Stromal cell of bone marrow (primary cell): ENCODE results near the gene MYL7.
"Not testable (repeated sequence)": the region's sequence is repeated elsewhere in the genome, so short reads cannot be mapped to it uniquely, and the experiment has no call there.

Source experiments
- DNase-seq: peaks from one replicate; pipeline ENCODE4 v3.0.0-alpha.2; 2012; ENCODE audit warnings: low read depth

MYL7 gene, protein sequence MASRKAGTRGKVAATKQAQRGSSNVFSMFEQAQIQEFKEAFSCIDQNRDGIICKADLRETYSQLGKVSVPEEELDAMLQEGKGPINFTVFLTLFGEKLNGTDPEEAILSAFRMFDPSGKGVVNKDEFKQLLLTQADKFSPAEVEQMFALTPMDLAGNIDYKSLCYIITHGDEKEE

GRCh38 chr7:44141221-44141850, at the start of gene MYL7:
Gene MYL7, minus strand, starts transcription at chr7:44141332. Its CDS starts 27 bp downstream, at chr7:44141305.
- DNase-seq: no peak

- DNase-seq: no peak
These were observed 49.1 kb upstream of the MYL7 start for GRCh38 chr7:44189993-44190872.

DNA sequence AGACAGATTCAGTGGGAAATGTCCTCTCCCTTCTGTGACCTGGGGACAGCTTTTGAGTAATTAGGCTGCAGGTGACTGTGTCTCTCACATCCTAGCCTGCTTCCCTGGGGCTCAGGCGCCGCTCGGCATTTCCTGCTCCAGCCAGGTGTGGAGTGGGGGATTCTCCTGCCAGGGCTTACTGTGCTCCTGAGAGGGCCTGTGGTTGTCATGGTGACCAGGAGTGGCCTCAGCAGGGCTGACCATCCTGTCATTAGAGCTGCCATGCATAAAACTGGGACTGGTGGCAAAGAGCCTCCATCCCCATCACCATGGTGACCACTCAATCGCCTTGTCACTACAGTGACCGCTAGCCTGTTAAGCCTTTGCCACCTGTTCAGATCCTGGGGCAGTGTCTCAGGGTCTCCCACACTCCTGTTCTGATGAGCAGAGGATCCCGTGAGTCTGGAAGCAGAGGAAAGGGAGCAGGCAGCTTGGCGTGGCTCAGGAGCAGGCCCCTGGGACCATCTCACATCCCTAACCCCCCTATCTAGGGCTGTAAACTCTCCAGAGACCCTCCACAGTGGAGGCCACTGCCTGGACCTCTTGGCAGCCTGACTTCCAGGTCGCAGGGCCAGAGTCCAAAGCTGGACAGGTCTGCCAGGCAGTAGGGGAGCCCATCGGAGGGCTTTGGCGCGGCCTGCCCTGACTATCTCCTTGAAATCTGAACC, 48.3 kb upstream of the MYL7 start, which contains the start of gene GCK:
TSS of gene GCK (minus strand) at position 154 of the 707 bp plus-strand sequence. CDS start 486 bp downstream, outside the sequence.
- DNase-seq: no peak

- DNase-seq: no peak
These were observed 47.5 kb upstream of the MYL7 start for GRCh38 chr7:44188480-44189225.

DNA sequence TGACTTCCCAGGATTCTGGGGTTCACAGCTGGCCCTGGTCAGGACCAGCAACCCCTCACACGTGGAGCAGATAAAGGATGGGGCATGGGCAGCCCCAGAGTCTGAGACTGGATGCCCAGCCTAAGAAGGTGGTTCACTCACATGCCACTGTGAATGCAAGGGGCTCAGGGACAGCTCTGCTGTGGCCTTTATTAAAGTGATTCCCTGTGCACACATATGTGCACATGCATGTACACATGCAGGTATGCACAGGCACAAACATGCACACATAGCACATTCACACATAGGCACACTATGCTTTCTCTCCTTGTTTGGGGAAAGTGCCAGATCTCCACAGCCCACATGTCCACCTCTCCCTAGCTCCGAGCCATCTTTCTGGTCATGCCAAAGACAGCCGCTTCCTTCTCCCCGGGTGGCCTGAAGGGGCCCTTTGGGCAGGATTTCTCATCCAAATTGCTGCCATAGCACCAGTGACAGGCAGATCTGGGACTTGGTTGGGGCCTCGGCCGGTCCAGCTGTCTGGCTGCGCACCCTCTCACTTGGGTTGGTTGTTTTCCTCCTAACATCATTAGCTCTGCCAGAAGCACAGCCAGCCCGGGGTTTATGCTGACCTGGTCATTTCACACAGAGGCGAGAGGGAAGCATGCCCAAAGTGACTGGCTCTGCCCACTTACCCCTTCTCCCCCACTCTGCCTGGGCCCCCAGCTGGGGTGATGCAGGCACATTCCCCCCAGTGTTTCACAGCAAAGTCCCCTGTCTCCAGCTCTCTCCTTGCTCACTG, 46.7 kb upstream of the MYL7 start:
- no peak for DNase-seq

GRCh38 chr7:44186736-44187135, 45.6 kb upstream of the MYL7 start:
- no peak for DNase-seq

DNA sequence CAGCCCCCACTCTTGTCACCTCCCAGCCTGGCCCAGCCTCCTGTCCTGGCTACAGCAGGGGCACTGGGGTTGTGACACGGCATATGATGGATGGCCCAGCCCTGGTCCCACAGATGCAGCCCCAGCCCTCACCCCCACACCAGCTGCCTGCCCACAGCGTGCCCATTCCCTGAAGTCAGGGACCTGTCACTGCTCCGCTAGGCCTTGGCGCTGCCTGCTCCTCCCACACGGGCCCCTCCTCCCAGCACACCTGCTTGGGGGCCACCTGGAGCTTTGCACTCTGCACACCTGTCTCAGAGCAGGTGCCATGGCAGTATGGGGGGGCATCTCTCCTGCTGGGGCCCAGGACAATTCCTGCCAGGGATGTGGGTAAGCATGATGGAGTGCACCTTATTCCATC, 44.6 kb upstream of the MYL7 start:
- no peak for DNase-seq

GRCh38 chr7:44184873-44185446, 43.8 kb upstream of the MYL7 start:
- DNase-seq: no peak

DNA sequence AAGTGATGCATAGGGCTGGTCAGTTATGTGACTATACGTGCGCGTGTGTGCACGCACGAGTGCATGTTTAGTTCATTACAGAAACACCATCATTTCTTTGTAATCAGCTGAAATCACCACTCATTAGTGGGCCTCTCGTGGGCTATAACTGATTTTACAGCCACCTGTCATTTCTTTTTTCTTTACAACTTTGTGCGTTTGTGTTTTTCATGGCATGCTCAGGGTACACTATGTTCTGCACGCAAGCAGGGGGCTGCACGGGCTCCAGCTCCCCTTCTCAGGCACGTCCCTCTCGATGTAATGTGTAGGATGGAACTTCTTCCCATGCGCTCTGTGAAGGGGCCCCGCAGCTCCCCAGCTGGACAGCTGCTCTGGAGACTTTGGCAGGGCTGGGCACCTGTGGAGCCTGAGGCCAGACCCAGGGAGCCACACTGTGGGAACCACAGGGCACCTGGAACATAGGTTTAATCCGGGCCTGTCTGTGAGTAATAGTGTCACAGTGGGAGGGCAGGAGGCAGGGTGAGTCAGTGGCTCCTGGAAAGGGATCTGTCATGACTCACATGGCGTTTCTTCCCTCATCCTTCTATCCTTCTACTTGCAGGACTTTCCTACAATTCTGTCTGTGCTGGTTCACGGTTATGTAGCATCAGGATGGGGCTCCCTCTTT, 43.2 kb upstream of the MYL7 start:
- peak; percentile 67 for DNase-seq

GRCh38 chr7:44183386-44183785, 42.3 kb upstream of the MYL7 start:
- no peak for DNase-seq

GRCh38 chr7:44182827-44183226, 41.7 kb upstream of the MYL7 start:
- DNase-seq: no peak

DNA sequence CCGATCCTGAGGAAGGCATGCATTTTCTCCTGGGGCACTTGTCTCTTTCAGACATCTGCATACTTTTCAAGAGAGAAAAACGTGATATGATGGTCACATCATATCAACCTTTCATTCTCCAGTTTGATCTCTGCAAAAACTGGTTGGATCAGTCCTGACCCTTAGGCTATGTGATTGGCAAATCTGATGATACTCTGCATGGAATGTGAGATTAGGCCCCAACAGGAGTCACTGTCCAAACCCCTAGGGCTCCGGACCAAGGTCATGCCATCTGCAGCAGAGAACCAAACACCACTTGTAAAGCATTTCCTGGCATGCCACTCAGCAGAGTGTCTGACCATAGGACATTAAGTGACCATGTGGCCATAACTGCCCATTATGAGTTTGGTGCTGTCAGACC, 39.5 kb upstream of the MYL7 start:
- DNase-seq: no peak

DNA sequence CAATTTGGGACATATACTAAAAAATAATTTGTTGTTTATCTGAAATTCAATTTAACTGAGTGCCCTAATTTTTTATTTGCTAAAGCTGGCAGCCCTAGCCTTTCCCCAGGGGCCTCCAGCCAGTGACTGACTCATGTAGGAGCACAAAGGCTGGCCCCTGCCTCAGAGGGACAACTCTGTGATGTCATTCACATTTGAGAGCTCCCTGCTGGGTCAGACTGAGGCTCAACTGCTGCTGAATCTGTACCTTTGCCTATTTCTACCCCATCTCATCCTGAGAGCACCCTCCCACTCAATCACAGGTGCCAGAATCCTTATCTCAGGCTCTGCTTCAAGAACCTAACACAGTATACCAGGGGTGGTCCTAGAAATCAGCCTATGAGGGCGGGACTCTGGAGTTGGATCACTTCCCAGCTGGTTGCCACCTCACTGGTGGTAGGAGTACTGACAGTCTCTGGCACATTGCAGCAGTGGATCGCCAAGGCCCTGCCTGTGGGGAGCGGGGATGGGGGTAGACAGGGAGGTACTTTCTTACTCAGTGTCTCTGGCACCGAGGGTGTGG, 36.5 kb upstream of the MYL7 start:
- DNase-seq: peak; percentile 32

- no peak for DNase-seq
These were observed 35.4 kb upstream of the MYL7 start for GRCh38 chr7:44176486-44176885.

GRCh38 chr7:44175730-44176129, 34.6 kb upstream of the MYL7 start:
- DNase-seq: no peak

GRCh38 chr7:44174694-44174948, 33.5 kb upstream of the MYL7 start:
- DNase-seq: not testable (repeated sequence)

GRCh38 chr7:44173911-44174693, 33.0 kb upstream of the MYL7 start:
- DNase-seq: no peak

GRCh38 chr7:44172803-44173424, 31.8 kb upstream of the MYL7 start:
- DNase-seq: no peak

GRCh38 chr7:44172352-44172751, 31.2 kb upstream of the MYL7 start:
- no peak for DNase-seq
